Mononuclear cell (primary cell): ENCODE data around the gene SLC23A1. TPM values are rescaled to one million over a fixed set of nuclear protein-coding genes. Genes with fewer than 3 reads are reported as not detected.

Source experiments
- H3K27me3 ChIP-seq: 2 replicates; pipeline ENCODE4 v1.6.0; 2011; ENCODE audit warnings: low read length, control low read depth; ENCODE audit not compliant: insufficient read depth
- H3K4me1 ChIP-seq: 2 replicates; pipeline ENCODE4 v1.5.1; 2011; ENCODE audit warnings: mild to moderate bottlenecking, low read length, control low read depth; ENCODE audit not compliant: insufficient read depth
- H3K4me3 ChIP-seq: 2 replicates; pipeline ENCODE4 v1.5.1; 2011; ENCODE audit warnings: mild to moderate bottlenecking, low read length, moderate library complexity
- H3K9me3 ChIP-seq: 2 replicates; pipeline ENCODE4 v1.5.1; 2011; ENCODE audit warnings: low read depth, mild to moderate bottlenecking, control low read depth, low read length
- total RNA-seq: library from RNA; depleted of rRNA; stranded (reverse); fragments of >200 nt; gene quantifications from one replicate; pipeline ENCODE4 v1.2.3, GENCODE V29; 2012

Gene SLC23A1
- not detected for total RNA-seq

DNA sequence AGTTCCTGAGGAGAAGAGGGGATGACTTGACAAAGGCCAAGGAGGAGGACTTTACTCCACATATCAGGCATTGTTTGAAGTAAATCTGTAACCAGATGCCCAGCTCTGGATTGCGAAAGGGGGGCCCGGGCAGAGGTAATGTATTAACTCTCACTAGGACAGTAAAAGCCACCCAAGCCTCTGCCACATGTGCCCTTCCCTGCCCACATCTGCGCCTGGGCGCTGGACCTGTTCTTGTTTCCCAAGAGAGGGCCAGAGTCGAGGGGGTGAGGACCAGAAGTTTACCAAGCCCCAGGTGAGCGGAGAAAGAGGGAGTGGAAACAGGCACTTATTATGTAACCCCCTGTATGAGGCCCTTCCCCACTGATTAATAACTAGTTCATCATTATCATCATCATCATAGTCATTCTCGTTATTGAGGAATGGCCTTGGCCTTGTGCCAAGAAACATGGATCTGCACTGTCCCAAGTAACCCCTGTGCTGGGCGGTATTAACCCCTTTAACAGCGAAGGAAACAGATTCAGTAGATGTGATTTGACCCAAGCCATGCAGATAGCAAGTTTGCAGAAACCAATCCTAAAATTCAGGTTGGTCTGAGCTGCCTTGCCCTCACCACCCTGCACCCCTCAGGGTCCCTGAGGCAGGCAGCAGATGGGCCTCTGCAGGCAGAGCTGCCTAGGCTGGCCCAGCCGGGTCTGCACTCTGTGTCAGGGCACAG, at the start of gene SLC23A1:
Gene SLC23A1, minus strand, starts transcription at position 23 of the 718 bp plus-strand sequence. CDS start 44 bp downstream, outside the sequence.
- Histone ChIP-seq H3K4me1 (peaks cover 47% of the 10 kb centered on the region), H3K4me3 (no peak within 1 kb of the TSS), H3K9me3 (no peaks in the 10 kb centered on the region), H3K27me3 (no peaks in the 10 kb centered on the region)

DNA sequence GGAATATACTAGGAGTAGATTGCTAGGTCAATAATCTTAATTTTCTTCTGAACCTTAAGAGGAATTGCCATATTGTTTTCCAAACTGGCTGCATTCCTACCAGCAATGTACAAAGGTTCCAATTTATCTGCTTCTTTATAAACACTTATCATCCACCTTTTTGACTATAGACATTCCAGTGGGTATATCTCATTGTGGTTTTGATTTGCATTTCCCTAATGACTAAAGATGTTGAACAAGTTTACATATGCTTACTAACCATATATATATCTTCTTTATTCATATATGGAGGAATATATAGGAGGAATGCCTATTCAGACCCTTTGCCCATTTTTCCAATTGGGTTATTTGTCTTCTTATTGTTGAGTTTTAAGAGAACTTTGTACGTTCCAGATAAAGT, 48.6 kb upstream of the SLC23A1 start:
- no peak overlapping the region for H3K4me3 ChIP-seq

GRCh38 chr5:139430015-139430414, 46.9 kb upstream of the SLC23A1 start:
- no peak overlapping the region for H3K4me3 ChIP-seq
- H3K4me1 ChIP-seq = no peaks in the 10 kb centered on the region
- H3K9me3 ChIP-seq = no peaks in the 10 kb centered on the region
- H3K27me3 ChIP-seq = no peaks in the 10 kb centered on the region

More for the DNA sequence above, 48.6 kb upstream of the SLC23A1 start:
- H3K4me1 ChIP-seq = no peaks in the 10 kb centered on the region
- no peaks in the 10 kb centered on the region for H3K9me3 ChIP-seq
- no peaks in the 10 kb centered on the region for H3K27me3 ChIP-seq

DNA sequence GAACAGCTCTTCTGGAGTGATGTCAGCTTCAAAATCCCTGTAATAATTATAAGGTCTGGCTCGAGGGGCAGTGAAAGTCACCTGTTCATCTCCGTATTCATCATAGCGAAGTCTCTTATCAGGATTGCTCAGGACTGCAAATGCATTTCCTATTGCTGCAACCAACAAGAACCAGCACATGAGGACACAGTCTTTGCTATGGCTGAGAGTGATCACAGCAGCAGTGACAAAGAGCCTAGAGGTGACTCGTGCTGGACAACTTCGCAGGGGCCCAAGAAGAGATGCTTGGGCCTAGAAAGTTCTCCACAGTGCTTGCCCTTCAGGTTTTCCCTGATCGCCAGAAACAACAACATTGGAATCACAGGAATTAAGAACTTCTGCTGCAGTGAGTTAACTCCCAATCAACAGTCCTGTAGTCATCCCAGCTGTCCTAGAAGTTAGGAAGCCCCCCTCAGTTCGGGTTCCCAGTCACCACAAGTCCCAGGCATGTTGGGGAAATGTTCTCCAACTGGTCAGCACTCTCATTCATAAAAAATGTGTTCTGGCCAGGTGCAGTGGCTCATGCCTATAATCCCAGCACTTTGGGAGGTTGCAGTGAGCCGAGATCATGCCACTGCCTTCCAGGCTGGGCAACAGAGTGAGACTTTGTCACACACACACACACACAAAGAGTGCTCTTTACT, 43.2 kb upstream of the SLC23A1 start:
- Histone ChIP-seq H3K9me3 (no peaks in the 10 kb centered on the region), H3K4me3 (no peak overlapping the region), H3K4me1 (no peaks in the 10 kb centered on the region), H3K27me3 (no peaks in the 10 kb centered on the region)

DNA sequence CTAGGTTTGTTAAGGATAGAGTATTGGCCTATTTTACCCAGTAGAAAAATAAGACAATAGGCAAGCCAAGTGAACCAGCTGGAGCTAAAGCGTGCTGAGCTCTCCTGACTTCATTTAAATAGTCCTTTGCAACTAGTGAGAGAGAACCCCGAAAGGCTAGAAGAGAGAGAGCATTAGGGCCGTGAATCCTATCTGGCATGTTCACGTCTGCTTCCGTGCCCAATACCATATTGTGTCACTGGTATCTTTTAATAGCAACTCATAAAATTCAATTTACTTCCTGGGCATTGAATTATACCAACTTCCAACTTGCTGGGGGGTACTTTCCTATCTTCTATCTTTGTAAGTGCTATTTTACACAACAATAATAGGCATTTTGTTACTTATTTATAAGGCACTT, 42.4 kb upstream of the SLC23A1 start:
- H3K4me1 ChIP-seq = no peaks in the 10 kb centered on the region

GRCh38 chr5:139422307-139422893, 39.3 kb upstream of the SLC23A1 start:
- Histone ChIP-seq H3K27me3 (no peaks in the 10 kb centered on the region), H3K9me3 (no peaks in the 10 kb centered on the region), H3K4me1 (no peaks in the 10 kb centered on the region), H3K4me3 (no peak overlapping the region)

More for the DNA sequence above, 42.4 kb upstream of the SLC23A1 start:
- no peaks in the 10 kb centered on the region for H3K27me3 ChIP-seq
- no peaks in the 10 kb centered on the region for H3K9me3 ChIP-seq
- H3K4me3 ChIP-seq = no peak overlapping the region

GRCh38 chr5:139419226-139420192, 36.4 kb upstream of the SLC23A1 start:
- Histone ChIP-seq H3K4me1 (peaks cover 4% of the 10 kb centered on the region), H3K4me3 (no peak overlapping the region), H3K27me3 (no peaks in the 10 kb centered on the region), H3K9me3 (no peaks in the 10 kb centered on the region)

GRCh38 chr5:139418793-139419192, 35.7 kb upstream of the SLC23A1 start:
- H3K27me3 ChIP-seq = no peaks in the 10 kb centered on the region
- H3K9me3 ChIP-seq = no peaks in the 10 kb centered on the region
- no peak overlapping the region for H3K4me3 ChIP-seq
- peaks cover 4% of the 10 kb centered on the region for H3K4me1 ChIP-seq

- no peaks in the 10 kb centered on the region for H3K9me3 ChIP-seq
- H3K4me3 ChIP-seq = no peak overlapping the region
- H3K27me3 ChIP-seq = no peaks in the 10 kb centered on the region
- peaks cover 4% of the 10 kb centered on the region for H3K4me1 ChIP-seq
These were observed 34.1 kb upstream of the SLC23A1 start for GRCh38 chr5:139417214-139417613.

GRCh38 chr5:139416651-139417050, 33.6 kb upstream of the SLC23A1 start:
- H3K9me3 ChIP-seq = no peaks in the 10 kb centered on the region
- peaks cover 4% of the 10 kb centered on the region for H3K4me1 ChIP-seq
- H3K27me3 ChIP-seq = no peaks in the 10 kb centered on the region
- H3K4me3 ChIP-seq = no peak overlapping the region

DNA sequence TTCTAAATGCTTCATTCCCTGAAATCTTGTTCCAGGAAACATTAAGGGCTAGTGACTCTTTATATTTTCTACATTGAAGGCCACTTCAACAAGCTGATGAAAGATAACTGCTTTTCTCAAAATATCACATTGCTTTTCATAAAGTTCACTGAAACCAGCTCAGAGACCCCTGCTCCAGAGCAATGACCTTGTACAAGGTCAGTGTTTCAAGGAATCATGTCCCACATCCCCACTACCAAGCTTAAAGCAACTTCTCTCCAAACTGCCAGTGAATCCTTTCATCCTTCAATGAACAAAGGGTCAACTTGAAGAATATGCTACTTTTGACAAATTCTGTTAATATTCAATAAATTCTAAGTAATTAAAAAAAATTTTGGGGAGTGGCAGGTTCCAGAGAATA, 32.8 kb upstream of the SLC23A1 start:
- H3K4me3 ChIP-seq = no peak overlapping the region

GRCh38 chr5:139415221-139415861, 32.2 kb upstream of the SLC23A1 start:
- H3K27me3 ChIP-seq = no peaks in the 10 kb centered on the region
- no peak overlapping the region for H3K4me3 ChIP-seq
- H3K4me1 ChIP-seq = peaks cover 4% of the 10 kb centered on the region
- no peaks in the 10 kb centered on the region for H3K9me3 ChIP-seq

More for the DNA sequence above, 32.8 kb upstream of the SLC23A1 start:
- Histone ChIP-seq H3K9me3 (no peaks in the 10 kb centered on the region), H3K4me1 (peaks cover 4% of the 10 kb centered on the region), H3K27me3 (no peaks in the 10 kb centered on the region)

DNA sequence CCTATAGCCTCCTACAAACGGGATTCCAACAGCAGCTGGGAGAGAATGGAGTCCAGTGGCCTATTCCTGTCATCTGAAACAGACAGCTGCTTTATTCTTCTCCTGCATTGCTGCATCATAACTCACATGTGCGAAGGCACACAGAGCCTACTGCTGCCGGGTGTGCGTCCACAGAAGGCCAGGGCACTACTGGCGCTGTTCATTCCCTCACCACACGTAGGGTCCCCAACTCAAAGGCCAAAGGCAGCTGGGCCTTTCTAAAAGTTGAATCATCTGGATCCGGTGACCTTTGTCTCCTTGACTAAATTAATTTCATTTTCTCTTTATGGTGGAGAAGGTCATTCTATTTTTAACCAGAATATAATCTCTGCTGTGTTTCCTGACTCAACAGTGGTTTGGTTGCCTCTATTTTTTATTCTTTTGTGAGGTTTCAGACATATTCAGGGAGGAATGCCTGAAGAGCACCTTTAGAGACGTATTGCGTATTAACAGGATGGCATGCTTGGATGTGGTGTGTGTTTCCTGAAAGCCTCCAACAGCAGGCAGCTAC, 31.6 kb upstream of the SLC23A1 start:
- Histone ChIP-seq H3K4me3 (no peak overlapping the region), H3K27me3 (no peaks in the 10 kb centered on the region), H3K9me3 (no peaks in the 10 kb centered on the region), H3K4me1 (peaks cover 4% of the 10 kb centered on the region)

DNA sequence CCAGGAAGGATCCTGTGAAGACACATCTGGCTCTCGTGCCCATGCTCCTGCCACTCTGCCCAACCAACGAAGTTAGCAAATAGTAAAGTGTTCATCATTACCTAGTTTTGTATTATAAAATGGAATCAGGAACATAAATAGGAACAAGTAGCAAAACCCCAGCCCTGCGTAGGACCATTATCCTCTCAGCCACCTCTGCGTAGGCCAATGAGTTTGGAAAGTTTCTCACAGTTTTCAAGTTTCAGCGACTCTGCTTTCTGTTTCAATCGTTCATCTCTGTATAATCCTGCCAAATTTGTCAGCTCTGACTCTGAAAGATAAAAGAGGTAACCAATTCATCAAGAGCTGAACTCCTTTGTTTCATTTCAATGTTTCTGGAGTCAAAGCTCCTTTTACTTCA, 30.9 kb upstream of the SLC23A1 start:
- Histone ChIP-seq H3K4me1 (peaks cover 4% of the 10 kb centered on the region), H3K9me3 (no peaks in the 10 kb centered on the region), H3K4me3 (no peak overlapping the region), H3K27me3 (no peaks in the 10 kb centered on the region)
